ENCODE data around the gene GGA2.
"Not testable (repeated sequence)": the region's sequence is repeated elsewhere in the genome, so short reads cannot be mapped to it uniquely, and the experiment has no call there.

GGA2 gene, protein sequence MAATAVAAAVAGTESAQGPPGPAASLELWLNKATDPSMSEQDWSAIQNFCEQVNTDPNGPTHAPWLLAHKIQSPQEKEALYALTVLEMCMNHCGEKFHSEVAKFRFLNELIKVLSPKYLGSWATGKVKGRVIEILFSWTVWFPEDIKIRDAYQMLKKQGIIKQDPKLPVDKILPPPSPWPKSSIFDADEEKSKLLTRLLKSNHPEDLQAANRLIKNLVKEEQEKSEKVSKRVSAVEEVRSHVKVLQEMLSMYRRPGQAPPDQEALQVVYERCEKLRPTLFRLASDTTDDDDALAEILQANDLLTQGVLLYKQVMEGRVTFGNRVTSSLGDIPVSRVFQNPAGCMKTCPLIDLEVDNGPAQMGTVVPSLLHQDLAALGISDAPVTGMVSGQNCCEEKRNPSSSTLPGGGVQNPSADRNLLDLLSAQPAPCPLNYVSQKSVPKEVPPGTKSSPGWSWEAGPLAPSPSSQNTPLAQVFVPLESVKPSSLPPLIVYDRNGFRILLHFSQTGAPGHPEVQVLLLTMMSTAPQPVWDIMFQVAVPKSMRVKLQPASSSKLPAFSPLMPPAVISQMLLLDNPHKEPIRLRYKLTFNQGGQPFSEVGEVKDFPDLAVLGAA

DNA sequence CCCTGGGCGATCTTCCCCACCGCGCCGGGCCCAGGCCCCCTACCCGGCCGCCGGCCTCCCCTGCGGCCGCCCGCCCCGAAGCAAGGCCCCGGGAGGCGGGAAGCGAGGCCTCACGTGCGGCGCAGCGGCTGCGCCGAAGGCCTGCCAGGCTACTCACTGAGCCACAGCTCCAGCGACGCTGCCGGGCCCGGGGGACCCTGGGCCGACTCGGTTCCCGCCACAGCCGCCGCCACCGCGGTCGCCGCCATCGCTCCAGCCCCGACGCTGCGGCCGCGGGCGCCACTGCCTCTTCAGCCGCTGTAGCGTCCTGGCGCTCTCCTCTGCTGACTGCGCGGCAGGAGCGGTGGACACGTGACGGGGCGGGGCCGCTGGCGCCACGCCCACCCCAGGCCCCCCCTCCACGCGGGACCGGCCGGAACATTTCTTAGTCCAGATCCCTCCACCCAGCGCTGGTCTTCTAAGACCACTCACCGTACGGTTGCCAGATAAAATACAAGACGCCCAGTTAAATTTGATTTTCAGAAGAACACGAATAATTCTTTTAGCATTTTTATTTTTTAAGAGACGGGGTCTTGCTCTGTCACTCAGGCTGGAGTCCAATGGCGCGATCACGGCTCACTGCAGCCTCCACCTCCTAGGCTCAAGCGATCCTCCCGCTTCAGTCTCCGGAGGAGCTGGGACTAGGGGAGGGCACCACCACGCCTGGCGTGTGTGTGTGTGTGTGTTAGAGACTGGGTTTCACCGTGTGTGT is at the start of gene GGA2:
Gene GGA2 (minus strand): TSS at position 331 of the 751 bp plus-strand sequence. CDS start 83 bp downstream, at position 248.
- peak; percentile 89 for DNase-seq (ENCODE audit: low spot score)

DNA sequence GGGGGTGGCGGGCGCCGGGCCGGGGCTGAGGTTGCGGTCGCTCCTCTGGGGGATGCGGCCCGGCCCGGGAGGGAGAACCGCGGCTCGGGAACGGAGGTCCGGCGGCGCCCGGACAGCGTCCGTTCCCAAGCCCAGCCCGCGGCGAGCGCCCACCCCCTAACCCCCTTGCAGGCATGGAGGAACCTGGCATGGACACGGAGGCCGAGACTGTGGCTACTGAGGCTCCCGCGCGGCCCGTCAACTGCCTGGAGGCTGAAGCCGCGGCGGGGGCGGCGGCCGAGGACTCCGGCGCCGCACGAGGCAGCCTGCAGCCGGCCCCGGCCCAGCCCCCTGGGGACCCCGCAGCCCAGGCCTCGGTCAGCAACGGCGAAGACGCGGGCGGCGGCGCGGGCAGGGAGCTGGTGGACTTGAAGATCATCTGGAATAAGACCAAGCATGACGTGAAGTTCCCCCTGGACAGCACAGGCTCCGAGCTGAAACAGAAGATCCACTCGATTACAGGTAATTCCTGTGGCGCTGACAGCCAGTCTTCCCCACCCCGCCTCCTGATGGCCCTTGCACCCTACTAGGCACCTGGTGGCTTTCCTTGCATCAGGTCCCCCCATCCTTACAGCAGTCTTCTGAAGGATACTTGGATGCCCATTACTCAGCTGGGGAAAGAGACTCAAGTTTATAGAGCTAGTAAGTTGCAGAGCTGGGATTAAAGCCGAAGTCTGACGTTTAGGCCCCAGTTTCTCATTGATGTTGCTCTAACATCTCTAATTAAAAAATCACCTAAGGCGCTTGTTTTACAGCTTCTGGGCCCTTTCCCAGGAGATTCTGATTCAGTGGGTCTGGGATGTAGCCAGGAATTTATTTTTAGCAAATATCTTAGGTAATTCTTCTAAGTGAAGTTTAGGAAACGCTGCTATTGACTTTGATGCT is 47.7 kb upstream of the GGA2 start:
- peak; percentile 21 for DNase-seq (ENCODE audit: low spot score)

DNA sequence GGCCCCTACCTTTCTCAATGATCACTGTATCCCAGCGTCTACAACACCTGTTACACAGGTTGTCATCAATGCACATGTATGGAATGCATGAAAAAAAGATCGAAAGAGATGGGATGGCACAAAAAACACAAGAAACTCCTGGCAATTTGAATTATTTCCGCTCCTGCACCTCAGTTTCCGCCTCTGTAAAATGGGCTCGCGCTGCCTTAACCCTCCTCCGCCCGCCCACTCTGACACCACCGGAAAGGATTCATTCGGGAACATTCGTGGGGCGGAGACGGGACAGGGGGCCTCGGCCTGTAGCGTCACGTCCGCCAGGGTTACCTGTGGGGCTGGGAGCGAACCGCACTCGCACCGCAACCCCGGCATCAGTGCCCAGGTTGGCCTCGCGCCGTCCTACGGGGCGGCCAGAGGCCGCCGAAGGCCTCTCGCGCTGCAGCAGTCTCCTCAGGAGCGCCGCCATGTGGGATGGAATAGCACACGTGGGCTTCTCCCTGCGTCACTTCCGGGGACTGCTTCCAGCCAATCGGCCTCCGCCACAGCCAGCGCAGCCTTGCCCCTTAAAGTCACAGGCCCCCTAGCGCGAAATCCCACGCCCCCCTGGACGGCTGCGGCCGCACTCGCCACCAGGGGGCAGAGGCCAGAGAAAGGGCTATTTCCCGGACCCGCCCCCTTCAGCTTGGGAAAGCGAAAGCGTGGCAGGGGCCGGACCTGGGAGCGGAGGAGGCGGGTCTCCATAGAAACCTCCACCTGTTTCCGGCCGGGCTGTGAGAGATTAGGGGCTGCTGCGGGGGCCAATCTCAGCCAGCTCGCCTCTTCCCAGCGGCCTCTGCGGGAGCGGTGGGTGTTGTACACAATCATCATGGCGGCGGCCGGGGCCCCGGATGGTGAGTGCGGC is 46.8 kb upstream of the GGA2 start, which contains the start of the genes EARS2 and UBFD1:
Gene EARS2 (minus strand): TSS at position 470 of the 898 bp plus-strand sequence. CDS start 7 bp downstream, at position 463.
Gene UBFD1 (plus strand): TSS at position 847 of the 898 bp plus-strand sequence. CDS start 16 bp downstream, at position 863.
- peak; percentile 99 for DNase-seq (ENCODE audit: low spot score)

DNA sequence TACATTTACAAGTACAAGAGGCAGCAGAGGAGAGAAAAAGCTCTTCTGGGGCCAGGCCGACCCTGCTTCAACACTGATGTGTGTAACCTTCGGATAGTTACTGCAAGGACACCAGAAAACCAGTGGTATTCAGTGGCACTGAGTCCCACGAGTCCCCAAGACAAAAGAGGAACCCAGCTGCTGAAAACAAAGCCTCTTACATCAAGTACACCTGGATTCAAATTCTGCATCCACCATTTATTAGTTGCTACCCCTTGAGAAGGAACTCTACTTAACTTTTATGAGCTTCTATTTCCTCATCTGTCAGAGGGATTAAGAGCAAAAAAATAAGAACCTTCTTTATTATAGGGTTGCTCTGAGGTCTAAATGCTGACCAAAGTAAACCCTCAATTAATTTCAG is 44.2 kb upstream of the GGA2 start:
- no peak for DNase-seq (ENCODE audit: low spot score)

DNA sequence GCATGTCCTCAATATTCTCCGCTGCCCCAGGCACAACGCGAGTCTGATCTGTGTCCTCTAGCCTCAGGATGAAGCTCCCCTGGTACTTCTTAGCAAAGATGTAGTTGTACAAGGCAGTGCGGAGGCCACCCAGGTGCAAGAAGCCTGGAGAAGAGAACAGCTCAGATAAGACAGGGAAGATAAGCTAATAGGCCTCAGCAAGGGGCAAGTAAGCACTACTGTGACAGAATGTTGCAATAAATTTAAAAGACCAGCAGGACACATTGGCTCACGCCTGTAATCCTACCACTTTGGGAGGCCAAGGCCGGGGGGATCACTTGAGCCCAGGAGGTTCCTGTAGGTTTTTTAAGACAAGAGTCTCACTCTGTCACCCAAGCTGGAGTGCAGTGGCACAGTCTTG is 41.9 kb upstream of the GGA2 start:
- DNase-seq (ENCODE audit: low spot score): no peak

DNA sequence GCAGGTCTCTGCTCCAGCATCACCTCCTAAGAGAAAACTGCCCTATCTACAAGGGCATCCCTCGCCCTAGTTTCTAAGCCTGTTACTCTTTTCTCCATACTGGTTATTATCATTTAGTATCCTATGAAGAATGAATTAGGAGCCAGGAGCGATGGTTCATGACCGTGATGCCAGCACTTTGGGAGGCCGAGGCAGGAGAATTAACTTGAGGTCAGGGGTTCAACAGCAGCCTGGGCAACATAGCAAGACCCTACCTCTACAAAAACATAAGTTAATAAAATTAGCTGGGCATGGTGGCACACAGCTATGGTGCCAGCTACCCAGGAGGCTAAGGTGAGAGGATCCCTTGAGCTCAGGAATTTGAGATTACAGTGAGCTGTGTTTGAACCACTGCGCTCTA is 39.6 kb upstream of the GGA2 start:
- no peak for DNase-seq (ENCODE audit: low spot score)

DNA sequence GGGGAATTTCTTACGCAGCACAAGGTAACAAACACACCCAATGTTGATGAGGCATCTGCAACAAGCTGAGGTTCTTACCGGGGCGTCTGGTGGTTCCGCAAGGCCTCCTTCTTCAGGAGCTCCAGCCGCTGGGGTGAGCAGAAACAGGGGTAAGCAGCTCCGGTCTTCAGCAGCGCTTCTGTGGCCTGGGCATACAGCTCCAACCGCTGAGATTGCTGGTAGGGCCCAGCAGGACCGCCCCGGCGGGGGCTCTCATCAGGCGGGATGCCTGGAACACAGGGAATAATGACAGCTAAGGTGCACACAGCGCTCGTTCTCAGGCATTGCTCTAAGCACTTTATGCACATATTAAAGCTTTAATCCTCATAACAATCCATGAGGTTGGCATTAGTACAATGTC is 34.1 kb upstream of the GGA2 start:
- DNase-seq (ENCODE audit: low spot score): no peak

DNA sequence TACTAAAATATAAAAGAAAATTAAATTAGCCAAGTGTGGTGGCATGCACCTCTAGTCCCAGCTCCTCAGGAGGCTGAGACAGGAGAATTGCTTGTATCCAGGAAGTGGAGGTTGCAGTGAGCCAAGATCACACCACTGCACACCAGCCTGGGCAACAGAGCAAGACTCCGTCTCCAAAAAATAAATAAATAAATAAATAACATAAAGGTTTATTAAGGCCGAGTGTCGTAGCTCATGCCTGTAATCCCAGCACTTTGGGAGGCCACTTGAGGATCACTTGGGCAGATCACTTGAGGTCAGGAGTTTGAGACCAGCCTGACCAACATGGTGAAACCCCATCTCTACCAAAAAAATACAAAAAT is 30.5 kb upstream of the GGA2 start:
- DNase-seq (ENCODE audit: low spot score): not testable (repeated sequence)

DNA sequence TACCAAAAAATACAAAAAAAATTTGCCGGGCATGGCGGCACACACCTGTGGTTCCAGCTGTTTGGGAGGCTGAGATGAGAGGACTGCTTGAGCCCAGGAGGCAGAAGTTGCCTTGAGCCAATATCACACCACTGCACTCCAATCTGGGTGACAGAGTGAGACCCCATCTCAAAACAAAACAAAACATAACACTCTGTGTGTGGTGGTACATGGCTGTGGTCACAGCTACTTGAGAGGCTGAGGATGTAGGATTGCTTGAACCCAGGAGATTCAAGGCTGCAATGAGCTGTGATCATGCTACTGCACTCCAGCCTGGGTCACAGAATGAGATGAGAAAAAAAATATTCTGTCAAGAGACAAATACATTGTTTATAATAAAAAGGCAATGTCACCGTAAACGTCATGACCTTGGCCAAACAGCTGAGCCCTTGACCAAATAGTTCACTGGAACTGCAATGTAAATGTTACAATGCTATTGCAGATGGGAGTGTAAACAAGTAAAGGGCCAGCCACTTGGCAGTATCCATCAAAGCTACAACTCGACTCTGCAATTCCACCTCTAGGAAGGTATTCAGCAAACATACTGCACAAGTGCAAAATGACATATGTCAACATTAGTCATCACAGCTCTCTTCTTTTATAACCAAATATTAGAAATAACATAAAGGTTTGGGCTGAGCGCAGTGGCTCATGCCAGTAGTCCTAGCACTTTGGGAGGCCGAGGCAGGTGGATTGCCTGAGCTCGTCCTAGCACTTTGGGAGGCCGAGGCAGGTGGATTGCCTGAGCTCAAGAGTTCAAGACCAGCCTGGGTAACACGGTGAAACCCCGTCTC is 29.9 kb upstream of the GGA2 start:
- no peak for DNase-seq (ENCODE audit: low spot score)

DNA sequence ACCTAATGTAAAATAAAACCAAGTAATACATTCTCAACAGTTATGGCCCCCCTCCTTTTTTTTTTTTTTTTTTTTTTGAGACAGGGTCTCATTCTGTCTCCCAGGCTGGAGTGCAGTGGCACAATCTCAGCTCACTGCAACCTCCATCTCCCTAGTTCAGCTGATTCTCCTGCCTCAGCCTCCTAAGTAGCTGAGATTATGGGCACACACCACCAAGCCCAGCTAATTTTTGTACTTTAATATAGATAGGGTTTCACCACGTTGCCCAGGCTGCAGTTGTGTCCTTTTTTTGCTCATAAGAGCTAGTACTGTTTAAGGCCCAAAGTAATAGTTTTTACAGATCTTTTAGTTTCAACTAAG is 28.6 kb upstream of the GGA2 start:
- DNase-seq (ENCODE audit: low spot score): no peak

DNA sequence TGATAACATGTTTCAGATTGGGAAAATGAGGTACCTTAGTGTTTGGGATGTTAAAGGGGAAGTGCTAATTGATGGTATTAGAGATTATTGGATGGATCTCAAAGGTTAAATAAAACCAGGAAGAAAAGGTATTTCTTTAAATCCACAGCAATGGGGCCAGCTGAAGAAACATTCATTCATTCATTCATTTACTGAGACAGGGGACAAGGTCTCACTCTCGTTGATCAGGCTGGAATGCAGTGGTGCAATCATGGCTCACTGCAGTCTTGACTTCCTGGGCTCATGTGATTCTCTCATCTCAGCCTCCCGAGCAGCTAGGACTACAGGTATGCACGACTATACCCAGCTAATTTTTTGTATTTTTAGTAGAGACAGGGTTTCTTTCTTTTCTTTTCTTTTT is 27.1 kb upstream of the GGA2 start:
- no peak for DNase-seq (ENCODE audit: low spot score)

DNA sequence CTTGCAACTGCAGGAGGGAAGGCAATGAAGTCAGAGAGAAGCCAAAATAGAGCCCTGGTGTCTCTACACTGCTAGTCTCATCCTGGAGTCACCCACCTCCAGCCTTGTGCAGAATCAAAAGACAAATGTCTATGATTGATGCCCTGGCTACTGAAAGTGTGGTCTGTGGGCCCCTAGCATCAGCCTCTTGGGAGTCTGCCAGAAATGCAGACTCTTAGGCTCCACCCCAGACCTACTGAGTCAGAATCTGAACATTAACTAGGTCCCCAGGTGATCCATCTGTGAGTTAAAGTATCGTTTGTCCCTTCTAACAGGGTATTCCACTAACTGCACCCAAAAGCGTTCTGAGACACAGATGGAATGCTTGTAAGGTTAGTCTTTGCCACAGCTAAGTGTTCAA is 25.6 kb upstream of the GGA2 start:
- no peak for DNase-seq (ENCODE audit: low spot score)

DNA sequence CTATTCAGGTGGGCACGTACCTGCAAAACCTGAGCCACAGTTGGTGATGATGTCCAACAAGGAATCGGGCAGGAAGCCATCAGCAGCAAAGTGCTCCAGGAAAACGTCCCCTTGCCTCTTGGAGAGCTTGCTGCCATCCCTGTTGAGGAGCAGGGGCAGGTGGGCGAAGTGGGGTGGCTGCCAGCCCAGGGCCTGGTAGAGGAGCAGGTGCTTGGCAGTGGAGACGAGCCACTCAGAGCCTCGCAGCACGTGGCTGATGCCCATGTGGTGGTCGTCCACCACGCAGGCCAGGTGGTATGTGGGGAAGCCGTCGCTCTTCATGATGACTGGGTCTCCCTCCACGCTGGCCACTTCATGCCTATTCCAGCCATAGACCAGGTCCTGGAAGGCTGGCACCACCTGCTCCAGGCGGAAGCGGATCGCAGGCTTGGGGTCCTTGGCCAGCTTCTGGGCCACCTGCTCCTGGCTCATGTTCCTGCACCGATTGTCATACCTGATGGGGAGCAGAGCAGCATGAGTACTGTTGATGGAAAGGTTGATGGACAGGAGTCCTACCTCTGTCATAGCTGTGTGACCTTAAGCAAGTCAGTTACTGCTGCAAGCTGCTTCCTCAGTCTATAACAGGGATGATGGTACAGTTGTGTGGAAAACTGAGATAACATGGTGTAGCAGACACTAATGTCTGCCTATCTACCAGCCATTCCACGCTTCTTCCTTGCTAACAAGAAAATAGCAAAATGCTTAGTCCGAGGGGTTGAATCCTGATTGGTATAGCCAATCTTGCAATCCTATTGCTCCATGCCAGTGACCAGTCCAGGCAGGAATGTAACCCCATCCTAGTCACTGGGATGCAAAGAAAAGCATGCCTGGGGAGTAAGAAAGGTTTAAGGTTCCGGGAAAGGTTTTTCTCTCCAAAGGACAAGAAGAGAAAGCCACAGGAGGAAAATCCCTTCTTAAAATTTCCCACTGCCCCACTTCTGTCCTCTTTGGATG is 24.9 kb upstream of the GGA2 start:
- no peak for DNase-seq (ENCODE audit: low spot score)

DNA sequence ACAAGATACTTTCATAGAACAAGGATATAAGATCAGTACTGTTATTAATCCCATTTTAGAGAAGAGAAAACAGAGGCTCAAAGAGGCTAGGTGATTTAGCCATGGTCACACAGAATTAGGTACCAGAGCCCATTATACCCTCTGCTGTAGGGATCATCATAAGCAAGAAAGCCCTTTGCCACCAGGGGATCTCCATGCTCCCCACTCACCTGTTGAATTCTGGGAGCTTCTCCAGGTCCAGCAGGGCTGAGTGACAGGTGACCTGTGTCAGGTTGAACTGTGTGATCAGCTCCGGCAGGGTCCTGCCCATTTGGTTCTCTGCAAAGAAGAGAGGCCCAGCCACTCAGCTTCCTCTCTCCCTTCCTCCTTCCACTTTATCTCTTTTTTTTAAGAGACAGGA is 22.2 kb upstream of the GGA2 start:
- DNase-seq (ENCODE audit: low spot score): no peak

DNA sequence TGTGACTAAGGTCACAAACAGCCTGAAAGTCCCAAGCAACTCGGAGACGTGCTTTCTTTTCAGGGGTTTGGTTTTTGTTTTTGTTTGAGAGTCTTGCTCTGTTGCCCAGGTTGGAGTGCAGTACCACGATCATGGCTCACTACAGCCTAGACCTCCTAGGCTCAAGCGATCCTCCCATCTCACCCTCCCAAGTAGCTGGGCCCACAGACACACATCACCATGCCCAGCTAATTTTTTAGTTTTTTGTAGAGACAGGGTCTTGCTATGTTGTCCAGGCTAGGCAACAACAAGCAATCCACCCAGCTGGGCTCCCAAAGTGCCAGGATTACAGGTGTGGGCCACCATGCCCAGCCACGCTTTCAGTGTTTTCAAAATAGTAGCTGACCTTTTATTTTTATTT is 19.8 kb upstream of the GGA2 start:
- DNase-seq (ENCODE audit: low spot score): no peak

DNA sequence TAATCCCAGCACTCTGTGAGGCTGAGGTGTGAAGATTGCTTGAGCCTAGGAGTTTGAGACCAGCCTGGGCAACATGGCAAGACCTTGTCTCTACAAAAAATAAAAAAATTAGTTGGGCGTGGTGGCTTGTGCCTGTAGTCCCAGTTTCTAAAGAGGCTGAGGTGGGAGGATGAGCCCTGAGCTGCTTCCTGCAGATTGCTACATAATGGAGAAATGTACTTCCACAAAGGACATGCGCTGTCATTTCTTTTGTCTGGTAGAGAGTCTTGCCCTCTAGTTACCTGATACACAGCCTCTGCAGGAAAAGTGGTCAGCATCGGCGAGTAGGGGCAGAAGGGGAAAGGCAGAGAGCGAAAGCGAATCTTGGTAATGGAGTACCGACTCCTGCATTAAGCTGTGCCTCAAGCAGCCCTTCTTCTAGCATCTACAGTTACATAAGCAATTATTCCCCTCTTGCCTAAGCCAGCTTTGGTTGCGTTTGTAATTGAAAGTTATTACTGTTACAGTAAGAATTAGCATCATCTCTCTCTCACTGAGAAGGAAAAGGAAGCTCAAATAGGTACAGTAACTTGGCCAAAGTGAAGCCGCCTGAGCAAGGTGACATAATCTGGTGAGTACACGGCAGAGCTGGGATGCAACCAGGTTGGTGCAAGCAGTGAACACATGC is 18.5 kb upstream of the GGA2 start:
- DNase-seq (ENCODE audit: low spot score): no peak

DNA sequence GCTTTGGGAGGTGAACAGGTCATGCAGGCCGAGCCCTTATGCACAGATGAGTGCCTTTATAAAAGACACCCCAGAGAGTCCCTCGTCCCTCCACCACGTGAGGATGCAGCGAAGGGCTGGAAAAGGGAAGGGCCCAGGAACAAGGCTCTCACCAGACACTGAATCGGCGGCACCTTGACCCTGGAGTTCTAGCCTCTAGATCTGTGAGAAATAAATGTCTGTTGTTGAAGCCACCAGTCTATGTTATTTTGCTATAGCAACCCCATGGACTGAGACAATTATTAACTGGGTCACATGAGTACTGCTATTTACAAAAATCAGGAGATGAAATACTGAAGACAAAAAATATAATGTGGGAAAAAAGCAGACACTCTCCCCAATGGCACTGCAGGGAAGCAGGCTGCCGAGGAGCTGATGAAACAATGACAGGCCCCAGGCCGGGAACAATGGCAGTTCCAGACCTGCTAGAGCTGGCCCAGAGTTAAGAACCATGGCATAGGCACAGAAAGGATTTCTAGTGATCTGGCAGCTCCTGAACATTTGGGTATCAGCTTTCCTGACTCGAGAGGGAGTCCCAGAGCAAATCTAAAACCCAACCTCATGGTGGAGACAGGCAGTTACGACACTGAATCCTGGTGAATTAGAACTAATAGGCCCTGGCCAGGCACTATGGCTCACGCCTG is 17.8 kb upstream of the GGA2 start:
- no peak for DNase-seq (ENCODE audit: low spot score)
